Right ventricle myocardium superior (tissue), 1 donor: ENCODE measurements around the gene DIP2C. TPM values are rescaled to one million over a fixed set of nuclear protein-coding genes. Genes with fewer than 3 reads are reported as not detected.
"Not testable (repeated sequence)": the region's sequence is repeated elsewhere in the genome, so short reads cannot be mapped to it uniquely, and the experiment has no call there.

Experiments
- ATAC-seq: fragments of 200-7000 bp; cut with Tn5 transposase; one replicate; pipeline ENCODE4 v1.9.1; 2020; ENCODE audit warnings: mild to moderate bottlenecking; ENCODE audit not compliant: poor library complexity
- DNase-seq: peaks from one replicate; pipeline ENCODE4 v3.0.0-alpha.2; 2020
- intact Hi-C: fragments of 100-400 bp; cut with DNase I; formaldehyde crosslinking; loops from one replicate; pipeline ENCODE4 v1.11.2; 2022
- total RNA-seq: library from RNA; stranded (reverse); fragmentation: NEBNext Ultra II Directional; extraction: Animal tissue kit (Norgen Biotek cat#: 25700); gene quantifications from one replicate; pipeline ENCODE4 v1.2.1, GENCODE V29; 2021
- donor health status: DM: no; HTN: yes; CAD: no; lungs with severe emphysema.

The DIP2C gene
- total RNA-seq, 1 donor from 2014 or later: 29.1 TPM

DNA sequence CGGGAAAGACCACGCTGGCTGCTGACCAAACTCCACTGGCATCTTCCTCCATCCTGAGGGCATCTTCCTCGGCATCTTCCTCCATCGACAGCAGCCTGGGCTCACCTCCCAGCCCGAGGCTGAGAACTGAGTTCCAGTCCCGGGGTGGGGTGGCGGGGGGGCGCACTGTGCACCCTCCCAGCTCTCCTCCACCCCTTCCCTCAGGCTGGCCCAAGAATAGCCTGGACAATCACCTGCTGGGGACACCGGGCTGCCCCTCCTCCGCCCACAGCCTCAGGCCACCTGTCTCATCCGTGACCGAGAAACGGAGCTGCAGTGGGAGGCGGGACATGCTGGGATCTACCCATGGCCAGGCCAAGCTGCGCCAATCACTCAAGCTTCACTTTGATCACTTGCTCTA, 37.2 kb downstream of the DIP2C start:
- ATAC-seq: no peak
- intact Hi-C loops: no loop called here
- DNase-seq: no peak

DNA sequence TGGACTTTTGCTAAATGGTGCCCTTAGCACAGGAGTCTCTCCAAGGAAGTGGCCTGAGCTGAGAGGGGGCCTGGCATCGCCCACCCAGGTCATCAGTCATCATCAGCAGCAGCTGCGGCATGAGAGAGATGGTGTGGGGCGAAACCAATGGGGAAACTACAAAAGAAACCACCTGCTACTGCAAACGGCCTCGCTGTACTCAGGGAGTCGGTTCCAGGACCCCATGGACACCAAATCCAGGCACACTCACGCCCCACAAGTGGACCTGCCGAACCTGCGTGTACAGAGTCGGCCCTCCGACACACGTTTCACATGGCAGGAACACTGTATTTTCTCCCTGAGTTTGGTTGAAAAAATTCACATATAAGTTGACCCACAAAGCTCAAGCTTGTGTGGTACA, 37.8 kb downstream of the DIP2C start:
- DNase-seq (no peak), ATAC-seq (no peak)
- intact Hi-C loops: no loop called here

DNA sequence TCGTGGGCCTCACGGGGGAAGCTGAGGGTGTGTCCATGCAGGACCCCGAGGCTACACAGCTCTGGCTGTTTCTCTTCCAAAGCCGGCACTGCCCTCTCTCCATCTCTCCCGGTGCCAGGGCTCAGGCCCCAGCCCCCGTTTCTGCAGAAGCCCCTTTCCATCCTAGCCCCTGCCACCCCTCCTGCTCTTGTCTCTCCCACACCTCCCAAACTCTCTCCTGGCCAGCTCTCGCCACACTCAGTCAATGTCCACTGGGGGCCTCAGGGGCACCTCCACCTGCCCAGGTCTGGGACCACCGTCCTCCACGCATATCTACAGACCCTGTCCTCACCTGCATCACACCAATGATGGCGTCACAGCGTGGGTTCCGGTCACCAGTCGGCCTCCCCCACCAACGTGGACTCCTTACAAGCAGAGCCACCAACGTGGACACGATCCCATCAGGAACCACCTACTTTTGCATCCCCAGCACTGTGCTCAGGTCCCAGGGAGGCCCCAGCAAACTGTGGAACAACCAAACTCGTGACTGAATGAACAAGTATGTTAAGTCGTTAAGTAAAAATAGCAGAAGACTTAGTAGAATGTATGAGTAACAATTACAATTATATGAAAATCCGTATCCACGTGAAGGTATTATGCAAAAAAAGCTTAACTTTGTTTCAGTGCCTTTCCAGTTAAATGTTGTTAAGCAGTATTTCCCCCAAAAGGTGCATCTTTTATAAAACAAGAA, 38.4 kb downstream of the DIP2C start:
- intact Hi-C loops: no loop called here
- peak; percentile 59 for ATAC-seq
- no peak for DNase-seq

DNA sequence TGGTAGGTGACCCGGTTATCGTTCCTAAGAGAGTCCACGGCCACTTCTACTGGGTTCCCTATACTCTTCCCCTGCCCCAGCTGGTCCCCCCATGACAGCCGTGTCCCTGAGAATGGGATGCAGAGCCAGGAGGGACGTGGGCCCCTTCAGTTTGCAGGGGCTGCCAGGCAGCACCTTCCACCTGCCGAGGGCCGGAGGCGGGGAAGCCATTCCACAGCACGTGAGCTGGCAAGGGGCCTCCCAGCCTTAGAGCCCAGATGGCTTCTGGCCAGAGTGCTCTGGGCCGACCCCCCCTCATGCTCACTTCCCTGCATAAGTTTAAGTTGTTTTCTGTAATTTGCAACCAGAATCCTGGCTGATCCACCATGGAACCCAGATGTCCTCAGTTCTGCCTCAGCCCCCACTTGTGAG, 39.0 kb downstream of the DIP2C start:
- ATAC-seq (peak; percentile 55), DNase-seq (no peak)
- intact Hi-C loops: no loop called here

DNA sequence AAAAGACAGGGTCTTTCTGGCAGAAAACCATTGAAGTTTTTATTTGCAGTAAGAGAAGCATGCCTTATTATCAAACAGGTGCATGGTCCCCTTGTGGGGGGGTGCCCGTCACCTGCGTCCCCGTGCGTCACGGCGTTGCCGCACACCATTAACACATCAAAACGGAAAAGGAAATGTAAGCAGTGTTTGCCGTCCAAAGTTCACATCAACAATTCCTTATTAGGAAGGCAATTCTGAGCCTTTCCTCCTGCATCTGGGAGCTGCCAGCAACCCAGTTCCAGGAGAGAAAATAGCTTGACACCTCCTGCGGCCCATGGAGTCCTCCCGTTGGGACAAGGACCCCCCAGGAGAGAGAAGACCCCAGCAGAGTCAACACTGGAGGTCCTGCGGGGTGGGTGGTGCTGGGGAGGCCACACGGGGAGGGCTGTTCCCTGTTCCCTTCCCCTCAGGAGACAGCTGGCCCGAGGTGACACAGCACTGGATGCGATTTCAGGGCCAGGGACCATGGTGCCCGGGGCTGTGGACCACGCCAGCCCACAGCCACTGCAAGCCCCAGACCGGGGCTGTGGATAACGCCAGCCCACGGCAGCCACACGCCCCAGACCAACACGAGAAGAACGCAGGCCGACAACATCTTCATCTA, 39.5 kb downstream of the DIP2C start:
- intact Hi-C loops: no loop called here
- no peak for DNase-seq
- ATAC-seq: peak; percentile 42

DNA sequence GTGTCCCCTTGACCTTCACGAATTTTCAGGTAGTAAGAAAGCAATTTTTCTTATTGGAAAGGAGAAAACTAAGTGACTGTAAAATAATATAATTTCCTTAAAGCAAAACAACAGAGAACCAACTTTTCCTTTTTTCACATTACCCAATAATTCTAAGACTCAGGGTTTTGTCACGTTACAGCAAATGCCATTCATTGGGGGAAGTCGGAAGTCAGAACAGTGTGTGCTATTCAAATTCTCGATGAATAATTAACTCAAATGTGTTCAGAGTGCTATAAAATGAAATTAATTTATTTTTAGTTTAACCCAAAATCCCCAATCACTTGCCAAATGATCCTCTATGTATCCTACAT, 40.0 kb downstream of the DIP2C start:
- DNase-seq (no peak), ATAC-seq (no peak)
- intact Hi-C loops: no loop called here

DNA sequence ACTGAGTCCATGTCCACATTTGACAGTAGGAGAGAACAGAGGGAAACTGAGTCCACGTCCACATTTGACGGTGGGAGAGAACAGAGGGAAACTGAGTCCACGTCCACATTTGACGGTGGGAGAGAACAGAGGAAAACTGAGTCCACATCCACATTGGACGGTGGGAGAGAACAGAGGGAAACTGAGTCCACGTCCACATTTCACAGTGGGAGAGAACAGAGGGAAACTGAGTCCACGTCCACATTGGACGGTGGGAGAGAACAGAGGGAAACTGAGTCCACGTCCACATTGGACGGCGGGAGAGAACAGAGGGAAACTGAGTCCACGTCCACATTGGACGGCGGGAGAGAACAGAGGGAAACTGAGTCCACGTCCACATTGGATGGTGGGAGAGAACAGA, 42.4 kb downstream of the DIP2C start:
- ATAC-seq, intact Hi-C loops, DNase-seq: not testable (repeated sequence)

DNA sequence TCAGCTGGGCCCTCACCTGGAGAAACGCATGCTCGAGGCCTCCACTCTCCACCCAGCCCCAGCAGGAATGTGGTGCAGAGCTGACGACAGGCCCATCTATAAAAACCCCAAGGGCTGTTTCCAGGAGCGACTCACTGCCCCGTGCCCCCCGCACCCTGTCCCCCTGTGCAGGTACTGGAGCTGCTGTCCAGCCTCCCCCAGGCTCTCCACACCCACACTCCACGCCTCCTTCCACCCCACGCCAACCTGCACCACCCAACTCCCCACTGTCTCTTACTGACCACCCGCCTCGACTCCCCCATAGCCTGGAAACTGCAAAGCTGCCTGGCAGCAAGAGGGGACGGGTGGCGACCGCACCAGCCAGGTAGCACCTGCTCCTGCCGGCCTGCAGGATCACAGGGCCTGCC, 43.3 kb downstream of the DIP2C start:
- intact Hi-C loops: no loop called here
- DNase-seq (no peak), ATAC-seq (no peak)

DNA sequence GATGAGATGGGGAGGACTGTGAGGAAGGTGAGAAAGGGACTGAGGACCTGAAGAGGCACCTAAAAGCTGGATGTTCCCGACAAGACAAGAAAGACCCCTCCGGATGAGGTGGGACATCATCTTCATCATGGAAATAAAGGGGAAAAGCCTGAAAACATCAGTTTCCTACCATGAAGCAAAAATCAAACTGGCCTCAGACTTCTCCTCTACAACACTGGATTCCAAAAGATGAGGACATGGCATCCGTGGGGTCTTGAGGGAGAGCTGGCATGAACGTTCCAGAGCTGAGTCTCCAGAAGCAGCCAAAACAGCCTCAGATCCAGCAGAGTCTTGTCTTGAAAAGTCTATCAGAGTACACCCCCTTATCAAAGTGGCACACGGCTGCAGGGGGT, 44.5 kb downstream of the DIP2C start:
- no peak for DNase-seq
- no peak for ATAC-seq
- intact Hi-C loops: no loop called here

DNA sequence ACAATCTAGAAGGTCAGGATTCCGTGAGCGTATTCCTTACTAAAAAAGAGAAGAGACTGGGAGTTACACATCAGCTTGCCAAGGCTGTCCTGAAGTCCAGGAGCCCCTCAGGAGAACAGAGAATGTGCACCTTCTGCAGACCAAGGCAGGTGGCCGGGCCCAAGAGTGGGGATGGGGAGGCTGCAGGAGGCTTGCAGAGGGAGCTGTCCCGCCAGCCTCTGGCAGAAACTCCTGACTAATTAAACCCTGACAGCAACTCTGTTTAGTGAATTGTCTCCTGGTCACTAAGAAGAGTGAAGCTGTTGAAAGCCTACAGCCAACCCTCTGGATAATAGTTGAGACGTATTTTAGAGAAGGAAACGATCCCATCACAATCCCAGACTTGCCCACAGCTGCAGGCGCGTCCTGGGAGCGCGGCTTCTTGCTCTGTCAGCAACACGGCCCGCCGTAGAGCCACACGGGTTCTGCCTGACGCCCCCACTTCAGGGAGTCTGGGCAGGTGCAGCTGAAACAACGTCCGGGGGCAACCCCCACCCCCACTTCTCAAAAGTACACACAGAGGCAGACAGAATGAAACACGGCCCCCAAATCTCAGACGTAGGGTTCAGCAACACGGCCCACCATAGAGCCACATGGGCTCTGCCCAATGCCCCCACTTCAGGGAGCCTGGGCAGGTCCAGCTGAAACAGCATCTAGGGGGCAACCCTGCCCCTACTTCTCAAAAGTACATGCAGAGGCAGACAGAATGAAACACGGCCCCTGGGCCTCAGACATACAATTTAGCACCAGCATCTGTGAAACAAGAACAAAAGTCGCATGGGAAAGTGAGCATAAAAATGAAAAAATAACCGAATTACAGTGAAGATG, 45.2 kb downstream of the DIP2C start:
- intact Hi-C loops: no loop called here
- no peak for DNase-seq
- no peak for ATAC-seq

DNA sequence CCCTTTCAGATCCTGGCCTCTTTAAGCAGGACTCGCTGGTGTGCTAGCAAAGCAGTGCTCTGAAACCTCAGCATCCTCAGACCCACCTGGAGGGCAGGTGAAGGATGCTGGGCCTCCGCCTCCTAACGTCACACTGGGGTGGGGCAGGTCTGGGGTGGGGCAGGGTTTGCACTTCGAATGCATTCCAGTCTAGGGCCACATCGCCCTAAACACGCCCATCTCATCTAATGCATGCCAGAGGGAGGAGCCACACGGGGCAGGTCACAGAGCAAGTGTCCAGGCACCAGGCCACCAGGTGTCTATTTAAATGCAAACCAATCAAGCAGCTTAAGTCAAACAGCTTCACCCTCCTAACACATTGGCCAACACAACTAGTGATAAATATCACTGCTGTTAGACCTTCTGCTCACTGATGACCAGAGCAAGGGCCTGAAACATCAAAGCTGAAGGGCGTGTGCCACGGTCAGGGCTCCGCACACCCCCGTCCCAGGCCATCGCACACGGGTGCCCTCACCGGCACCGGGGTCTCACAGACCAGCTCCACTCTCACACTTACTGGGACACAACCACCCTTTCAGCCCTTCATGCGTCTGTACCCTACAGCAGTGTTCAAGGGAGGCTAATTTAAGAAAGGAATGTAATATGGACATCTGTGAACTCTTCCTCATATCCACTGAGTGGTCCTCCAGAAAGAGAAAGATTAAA, 47.1 kb downstream of the DIP2C start:
- DNase-seq (no peak), ATAC-seq (peak; percentile 20)
- intact Hi-C loops: no loop called here

DNA sequence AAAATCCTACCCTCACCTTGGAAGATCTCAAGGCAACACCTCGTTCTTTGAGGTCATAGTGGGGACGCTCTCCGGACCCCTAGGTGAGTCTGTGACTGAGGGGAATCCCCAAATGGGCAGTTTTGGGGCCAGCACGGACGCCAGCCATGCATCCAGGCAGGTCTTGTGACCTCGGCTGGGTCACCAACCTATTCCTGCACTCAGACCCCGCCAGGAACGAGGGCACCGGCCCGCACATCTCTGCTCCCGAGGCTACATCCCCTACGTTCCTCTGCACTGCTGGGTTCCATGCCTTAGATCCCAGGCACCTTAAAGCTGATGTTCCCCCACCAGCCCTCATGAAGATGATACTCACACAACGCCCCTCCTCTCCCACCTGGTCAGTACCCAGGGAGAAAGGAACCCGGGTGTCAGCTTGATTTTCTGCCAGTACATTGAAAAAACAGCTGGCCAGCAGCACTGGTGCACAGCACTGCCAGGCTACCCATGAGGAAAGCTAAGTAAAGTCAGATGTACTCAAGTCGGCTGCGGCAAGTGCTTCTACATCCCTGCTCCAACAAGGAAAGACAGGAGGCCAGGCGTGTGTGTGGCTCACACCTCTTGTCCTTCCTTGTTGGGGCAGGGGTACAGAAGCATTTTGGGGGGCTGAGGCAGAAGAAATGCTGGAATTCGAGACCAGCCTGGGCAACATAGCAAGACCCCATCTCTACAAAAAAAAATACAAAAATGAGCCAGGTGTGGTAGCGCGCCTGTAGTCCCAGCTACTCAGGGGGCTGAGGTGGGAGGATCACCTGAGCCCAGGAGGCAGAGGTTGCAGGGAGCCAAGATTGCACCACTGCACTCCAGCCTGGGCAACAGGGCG, 48.1 kb downstream of the DIP2C start:
- intact Hi-C loops: no loop called here
- DNase-seq: no peak
- no peak for ATAC-seq

DNA sequence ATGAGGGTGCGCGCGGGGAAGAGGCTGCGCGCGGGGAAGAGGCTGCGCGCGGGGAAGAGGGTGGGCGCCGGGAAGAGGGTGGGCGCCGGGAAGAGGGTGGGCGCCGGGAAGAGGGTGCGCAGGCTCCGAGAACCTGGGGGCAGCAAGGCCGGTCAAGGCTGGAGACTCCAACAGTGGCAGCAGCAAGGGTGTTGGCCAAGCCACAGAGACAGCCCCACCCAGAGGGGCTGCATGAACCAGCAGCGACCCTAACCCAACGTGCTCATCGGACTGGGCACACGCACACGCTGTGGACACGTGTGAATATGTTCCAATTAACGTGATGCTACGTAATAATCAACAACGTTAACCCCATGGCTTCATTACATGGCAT, 48.8 kb downstream of the DIP2C start:
- intact Hi-C loops: no loop called here
- no peak for DNase-seq
- ATAC-seq: no peak

DNA sequence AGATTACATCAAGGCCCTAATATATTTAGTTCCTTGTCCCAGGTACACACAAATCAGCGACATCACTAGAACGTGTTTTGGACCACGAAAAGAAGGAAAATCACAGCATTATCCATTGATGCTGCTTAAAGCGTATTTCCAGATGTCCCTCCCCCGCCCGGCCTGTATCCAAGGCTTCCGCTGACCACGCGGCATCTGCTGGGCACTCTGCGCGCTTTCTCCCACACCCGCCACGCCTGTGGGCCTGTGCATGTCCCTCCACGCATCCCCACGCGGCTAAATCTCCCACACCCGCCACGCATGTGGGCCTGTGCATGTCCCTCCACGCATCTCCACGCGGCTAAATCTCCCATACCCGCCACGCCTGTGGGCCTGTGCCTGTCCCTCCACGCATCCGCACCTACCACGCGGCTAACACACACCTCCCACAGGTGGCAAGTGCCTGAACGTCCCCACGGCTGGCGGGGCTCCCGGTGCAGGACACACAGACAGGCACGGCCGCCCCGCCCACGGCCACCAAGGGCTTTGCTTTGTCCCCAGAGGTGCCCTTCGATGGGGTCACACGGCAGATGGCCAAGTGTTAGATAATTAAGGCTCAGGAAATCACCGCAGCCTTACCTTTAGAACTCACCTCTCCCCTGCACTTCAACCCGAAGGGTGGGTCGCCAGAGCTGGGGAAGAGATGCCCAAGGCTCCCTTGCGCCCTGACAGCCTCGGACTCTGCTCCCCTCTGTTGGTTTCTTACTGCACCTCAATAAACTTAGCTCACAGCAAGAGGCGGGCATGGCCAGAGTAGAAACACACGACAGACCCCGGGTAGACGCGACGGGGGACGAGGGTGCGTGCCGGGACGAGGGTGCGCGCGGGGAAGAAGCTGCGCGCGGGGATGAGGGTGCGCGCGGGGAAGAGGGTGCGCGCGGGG, 49.5 kb downstream of the DIP2C start:
- no peak for ATAC-seq
- intact Hi-C loops: no loop called here
- DNase-seq: no peak

DNA sequence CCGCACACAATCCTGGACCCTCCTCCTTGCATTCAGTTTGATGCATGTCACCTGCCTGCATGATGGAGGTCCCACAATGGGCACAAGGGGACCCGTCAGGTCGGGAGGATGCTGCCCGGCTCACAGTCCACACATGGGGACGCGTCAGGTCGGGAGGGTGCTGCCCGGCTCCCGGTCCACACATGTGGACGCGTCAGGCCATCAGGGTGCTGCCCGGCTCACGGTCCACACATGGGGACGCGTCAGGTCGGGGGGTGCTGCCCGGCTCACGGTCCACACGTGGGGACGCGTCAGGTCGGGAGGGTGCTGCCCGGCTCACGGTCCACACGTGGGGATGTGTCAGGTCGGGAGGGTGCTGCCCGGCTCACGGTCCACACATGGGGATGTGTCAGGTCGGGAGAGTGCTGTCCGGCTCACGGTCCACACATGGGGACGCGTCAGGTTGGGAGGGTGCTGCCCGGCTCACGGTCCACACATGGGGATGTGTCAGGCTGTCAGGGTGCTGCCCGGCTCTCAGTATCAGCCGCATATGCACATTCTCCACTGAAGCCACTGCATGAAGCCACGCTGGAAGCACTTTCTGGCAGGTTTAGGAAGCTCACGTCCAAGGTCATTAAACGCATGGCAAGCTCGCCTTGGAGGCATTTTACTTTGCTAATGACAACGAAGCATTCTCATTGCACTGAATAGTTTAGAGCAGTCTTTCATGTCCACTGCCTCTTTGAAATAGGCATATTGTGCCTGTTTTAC, 50.3 kb downstream of the DIP2C start:
- peak; percentile 34 for ATAC-seq
- no peak for DNase-seq
- intact Hi-C loops: no loop called here

DNA sequence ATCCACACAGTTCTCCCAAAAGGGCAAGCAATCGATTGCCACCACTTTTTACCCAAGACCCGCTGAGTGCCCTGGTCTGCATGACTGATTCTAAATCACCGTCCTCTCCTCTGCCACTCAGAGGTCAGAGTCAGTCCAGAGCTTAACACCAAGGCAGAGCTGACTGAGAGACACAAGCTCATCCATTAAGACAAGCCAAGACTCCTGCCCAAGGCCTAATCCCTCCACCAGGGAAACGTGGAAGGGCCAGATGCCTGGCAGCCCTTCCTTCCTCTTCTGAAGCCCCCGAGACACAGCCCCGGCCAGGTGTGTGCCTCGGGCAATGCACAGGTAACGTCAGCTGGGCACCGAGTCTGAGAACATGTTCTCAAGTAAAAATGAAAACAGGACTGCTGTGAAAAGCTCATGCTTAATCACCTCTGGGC, 51.7 kb downstream of the DIP2C start:
- no peak for DNase-seq
- intact Hi-C loops: no loop called here

DNA sequence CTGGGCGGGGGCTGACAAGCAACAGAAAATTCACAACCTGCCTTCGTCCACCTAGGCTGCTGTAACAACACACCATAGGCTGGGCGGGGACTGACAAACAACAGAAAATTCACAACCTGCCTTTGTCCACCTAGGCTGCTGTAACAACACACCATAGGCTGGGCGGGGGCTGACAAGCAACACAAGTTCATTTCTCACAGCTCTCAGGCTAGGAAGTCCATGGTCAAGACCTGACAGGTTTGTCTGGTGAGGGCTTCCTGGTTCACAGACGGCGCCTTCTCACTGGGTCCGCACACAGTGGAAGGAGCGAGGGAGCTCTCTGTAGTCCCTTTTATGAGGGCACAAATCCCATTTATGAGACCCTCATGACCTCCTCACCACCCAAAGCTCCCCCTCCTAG, 52.2 kb downstream of the DIP2C start:
- no peak for DNase-seq
- no peak for ATAC-seq
- intact Hi-C loops: no loop called here

More for the DNA sequence above, 51.7 kb downstream of the DIP2C start:
- ATAC-seq: no peak
